Activated T-cell treated with anti-CD3 and anti-CD28 coated beads, Interleukin-2, amount 50 U/mL, for 24 hours (primary cell): ENCODE results near the gene SMIM36.

Experiments
- DNase-seq: peaks from one replicate; pipeline ENCODE4 v3.0.0-alpha.2; 2020
- H3K27ac Mint-ChIP-seq: 2 replicates; pipeline ENCODE4 v1.8.0; 2020; ENCODE audit warnings: mild to moderate bottlenecking, mixed read lengths
- H3K27me3 Mint-ChIP-seq: 2 replicates; pipeline ENCODE4 v1.8.0; 2020; ENCODE audit warnings: mixed read lengths
- H3K36me3 Mint-ChIP-seq: 2 replicates; pipeline ENCODE4 v1.8.0; 2020; ENCODE audit warnings: low read depth, mixed read lengths
- H3K4me1 Mint-ChIP-seq: 2 replicates; pipeline ENCODE4 v1.8.0; 2020; ENCODE audit warnings: low read depth, mixed read lengths
- H3K4me3 Mint-ChIP-seq: 2 replicates; pipeline ENCODE4 v1.8.0; 2020; ENCODE audit warnings: mild to moderate bottlenecking, moderate library complexity, mixed read lengths
- H3K9me3 Mint-ChIP-seq: 2 replicates; pipeline ENCODE4 v1.8.0; 2020; ENCODE audit warnings: mixed read lengths

SMIM36 gene

GRCh38 chr17:55510986-55511721 is at the start of gene SMIM36:
TSS of gene SMIM36 (minus strand) at chr17:55511452.
- Mint-ChIP-seq H3K4me3 (no peak within 1 kb of the TSS), H3K27ac (no peak within 1 kb of the TSS), H3K27me3 (peaks cover 10% of the 10 kb centered on the region), H3K4me1 (no peaks in the 10 kb centered on the region), H3K36me3 (no peaks in the 10 kb centered on the region), H3K9me3 (no peaks in the 10 kb centered on the region)
- DNase-seq: no peak

GRCh38 chr17:55555772-55556171 is 44.5 kb upstream of the SMIM36 start:
- Mint-ChIP-seq H3K36me3 (no peaks in the 10 kb centered on the region), H3K4me1 (no peaks in the 10 kb centered on the region), H3K27ac (no peak overlapping the region), H3K27me3 (peaks cover 37% of the 10 kb centered on the region), H3K9me3 (no peaks in the 10 kb centered on the region), H3K4me3 (no peak overlapping the region)
- DNase-seq: no peak

GRCh38 chr17:55549140-55549539 is 37.9 kb upstream of the SMIM36 start:
- H3K9me3 Mint-ChIP-seq: peaks cover under 1% of the 10 kb centered on the region
- H3K36me3 Mint-ChIP-seq: no peaks in the 10 kb centered on the region
- DNase-seq: no peak
- H3K27me3 Mint-ChIP-seq: peaks cover 50% of the 10 kb centered on the region
- no peak overlapping the region for H3K4me3 Mint-ChIP-seq
- H3K27ac Mint-ChIP-seq: no peak overlapping the region
- H3K4me1 Mint-ChIP-seq: peaks cover 20% of the 10 kb centered on the region

- no peak for DNase-seq
- Mint-ChIP-seq H3K27me3 (peaks cover 59% of the 10 kb centered on the region), H3K4me1 (peaks cover 20% of the 10 kb centered on the region), H3K9me3 (peaks cover 5% of the 10 kb centered on the region), H3K4me3 (peak overlapping the region; percentile 4), H3K27ac (peak overlapping the region; percentile 44), H3K36me3 (no peaks in the 10 kb centered on the region)
These were observed 35.9 kb upstream of the SMIM36 start for GRCh38 chr17:55546991-55547664.

- H3K27me3 Mint-ChIP-seq: peaks cover 57% of the 10 kb centered on the region
- H3K36me3 Mint-ChIP-seq: no peaks in the 10 kb centered on the region
- peaks cover 20% of the 10 kb centered on the region for H3K4me1 Mint-ChIP-seq
- DNase-seq: no peak
- peaks cover 5% of the 10 kb centered on the region for H3K9me3 Mint-ChIP-seq
- H3K27ac Mint-ChIP-seq: no peak overlapping the region
- H3K4me3 Mint-ChIP-seq: no peak overlapping the region
These were observed 35.2 kb upstream of the SMIM36 start for GRCh38 chr17:55546481-55546880.

- H3K27me3 Mint-ChIP-seq: peaks cover 51% of the 10 kb centered on the region
- peaks cover 20% of the 10 kb centered on the region for H3K4me1 Mint-ChIP-seq
- H3K9me3 Mint-ChIP-seq: peaks cover 5% of the 10 kb centered on the region
- no peak for DNase-seq
- H3K4me3 Mint-ChIP-seq: no peak overlapping the region
- H3K27ac Mint-ChIP-seq: peak overlapping the region; percentile 27
- H3K36me3 Mint-ChIP-seq: no peaks in the 10 kb centered on the region
These were observed 34.6 kb upstream of the SMIM36 start for GRCh38 chr17:55545806-55546205.

GRCh38 chr17:55543709-55544108 is 32.5 kb upstream of the SMIM36 start:
- no peak for DNase-seq
- H3K27me3 Mint-ChIP-seq: peaks cover 56% of the 10 kb centered on the region
- H3K36me3 Mint-ChIP-seq: no peaks in the 10 kb centered on the region
- H3K4me1 Mint-ChIP-seq: peaks cover 20% of the 10 kb centered on the region
- peaks cover 5% of the 10 kb centered on the region for H3K9me3 Mint-ChIP-seq
- no peak overlapping the region for H3K27ac Mint-ChIP-seq
- no peak overlapping the region for H3K4me3 Mint-ChIP-seq

- Mint-ChIP-seq H3K4me1 (peaks cover under 1% of the 10 kb centered on the region), H3K27me3 (peaks cover 39% of the 10 kb centered on the region), H3K4me3 (no peak overlapping the region), H3K27ac (no peak overlapping the region), H3K36me3 (no peaks in the 10 kb centered on the region), H3K9me3 (peaks cover 5% of the 10 kb centered on the region)
- no peak for DNase-seq
These were observed 29.3 kb upstream of the SMIM36 start for GRCh38 chr17:55540414-55541091.

- no peak overlapping the region for H3K27ac Mint-ChIP-seq
- H3K36me3 Mint-ChIP-seq: no peaks in the 10 kb centered on the region
- DNase-seq: no peak
- H3K9me3 Mint-ChIP-seq: no peaks in the 10 kb centered on the region
- no peaks in the 10 kb centered on the region for H3K4me1 Mint-ChIP-seq
- no peak overlapping the region for H3K4me3 Mint-ChIP-seq
- peaks cover 31% of the 10 kb centered on the region for H3K27me3 Mint-ChIP-seq
These were observed 25.0 kb upstream of the SMIM36 start for GRCh38 chr17:55536205-55536604.

- H3K4me1 Mint-ChIP-seq: no peaks in the 10 kb centered on the region
- H3K36me3 Mint-ChIP-seq: no peaks in the 10 kb centered on the region
- H3K4me3 Mint-ChIP-seq: no peak overlapping the region
- no peak overlapping the region for H3K27ac Mint-ChIP-seq
- DNase-seq: no peak
- peaks cover 27% of the 10 kb centered on the region for H3K27me3 Mint-ChIP-seq
- no peaks in the 10 kb centered on the region for H3K9me3 Mint-ChIP-seq
These were observed 22.4 kb upstream of the SMIM36 start for GRCh38 chr17:55533608-55534007.

GRCh38 chr17:55532670-55533069 is 21.4 kb upstream of the SMIM36 start:
- no peak overlapping the region for H3K27ac Mint-ChIP-seq
- H3K4me1 Mint-ChIP-seq: no peaks in the 10 kb centered on the region
- peaks cover 21% of the 10 kb centered on the region for H3K27me3 Mint-ChIP-seq
- no peaks in the 10 kb centered on the region for H3K36me3 Mint-ChIP-seq
- no peak overlapping the region for H3K4me3 Mint-ChIP-seq
- DNase-seq: no peak
- no peaks in the 10 kb centered on the region for H3K9me3 Mint-ChIP-seq

- H3K4me1 Mint-ChIP-seq: no peaks in the 10 kb centered on the region
- no peak overlapping the region for H3K4me3 Mint-ChIP-seq
- H3K27ac Mint-ChIP-seq: no peak overlapping the region
- no peaks in the 10 kb centered on the region for H3K36me3 Mint-ChIP-seq
- peaks cover 25% of the 10 kb centered on the region for H3K27me3 Mint-ChIP-seq
- no peak for DNase-seq
- no peaks in the 10 kb centered on the region for H3K9me3 Mint-ChIP-seq
These were observed 19.9 kb upstream of the SMIM36 start for GRCh38 chr17:55531053-55531728.

- H3K4me1 Mint-ChIP-seq: no peaks in the 10 kb centered on the region
- H3K9me3 Mint-ChIP-seq: no peaks in the 10 kb centered on the region
- peaks cover 25% of the 10 kb centered on the region for H3K27me3 Mint-ChIP-seq
- no peak overlapping the region for H3K4me3 Mint-ChIP-seq
- no peak overlapping the region for H3K27ac Mint-ChIP-seq
- no peak for DNase-seq
- no peaks in the 10 kb centered on the region for H3K36me3 Mint-ChIP-seq
These were observed 18.8 kb upstream of the SMIM36 start for GRCh38 chr17:55530064-55530463.

- peaks cover 9% of the 10 kb centered on the region for H3K4me1 Mint-ChIP-seq
- no peaks in the 10 kb centered on the region for H3K9me3 Mint-ChIP-seq
- no peak overlapping the region for H3K27ac Mint-ChIP-seq
- peaks cover 27% of the 10 kb centered on the region for H3K27me3 Mint-ChIP-seq
- H3K36me3 Mint-ChIP-seq: no peaks in the 10 kb centered on the region
- no peak for DNase-seq
- H3K4me3 Mint-ChIP-seq: no peak overlapping the region
These were observed 16.4 kb upstream of the SMIM36 start for GRCh38 chr17:55527540-55528118.
